Pancreas (tissue), 10 donors: ENCODE results near the gene NHP2. TPM values are rescaled to one million over a fixed set of nuclear protein-coding genes. Genes with fewer than 3 reads are reported as not detected.

Experiments
- ATAC-seq, 4 donors: fragments of 200-7000 bp; cut with Tn5 transposase; one replicate each; pipeline versions ENCODE4 v1.8.0 to v1.9.1; 2020; ENCODE audit warnings: mild to moderate bottlenecking in 4 of 4, moderate library complexity in 4 of 4
- DNase-seq, 6 donors: peaks; one replicate each; pipeline ENCODE4 v3.0.0-alpha.2; 2020
- FAIRE-seq: peaks from 2 replicates; lab custom pipeline; 2012; peaks lifted over from hg19 to GRCh38; lab: Jason Lieb, UNC
- H3K27ac ChIP-seq, 4 donors: fragments of 200-600 bp; sonication (generic); 1 replicate in 3 of 4; 2 replicates in 1 of 4; pipeline versions ENCODE4 v1.5.0 to v1.8.0; 2020
- H3K27me3 ChIP-seq, 4 donors: fragments of 200-600 bp; one replicate each; pipeline ENCODE4 v1.8.0; 2021
- H3K36me3 ChIP-seq, 3 donors: fragments of 200-600 bp; sonication (generic) in 1 of 3; one replicate each; pipeline versions ENCODE4 v1.5.0 to v1.8.0; 2020 to 2021
- H3K4me1 ChIP-seq, 3 donors: fragments of 200-600 bp; one replicate each; pipeline ENCODE4 v1.8.0; 2021
- H3K4me3 ChIP-seq, 4 donors: fragments of 200-600 bp; sonication (generic) in 2 of 4; one replicate each; pipeline versions ENCODE4 v1.5.0 to v1.8.0; 2020 to 2021
- H3K9me3 ChIP-seq, 4 donors: fragments of 200-600 bp; one replicate each; pipeline ENCODE4 v1.8.0; 2021
- CTCF ChIP-seq, 4 donors: fragments of 200-600 bp; sonication (generic) in 3 of 4; IDR thresholded peaks; one replicate each; pipeline versions ENCODE4 v1.5.0 to v1.8.0; 2021; ENCODE audit warnings: antibody characterized with exemption in 4 of 4
- whole genome bisulfite sequencing, 2 donors: extraction: QIAGEN DNeasy Blood & Tissue Kit; methylation state at CpG; one replicate each; pipeline ENCODE4 v1.1.7; 2013; 5-methylcytosine and 5-hydroxymethylcytosine counted together
- intact Hi-C, 3 donors: fragments of 100-400 bp; cut with DNase I; formaldehyde crosslinking; loops; one replicate each; pipeline versions ENCODE4 v1.11.1 to v1.14.2; 2022
- polyA plus RNA-seq, 2 donors: library from polyadenylated mRNA; stranded (reverse); fragments of 200-250 nt; gene quantifications; one replicate each; pipeline ENCODE4 v1.2.3, GENCODE V29; 2013
- total RNA-seq, 6 donors: library from RNA; stranded (reverse); fragmentation: NEBNext Ultra II Directional in 4 of 6; extraction: Animal tissue kit (Norgen Biotek cat#: 25700) in 4 of 6; gene quantifications; one replicate each; pipeline versions ENCODE4 v1.2.1 to v1.2.4, GENCODE V29; 2021 to 2023
- donor health status: healthy with polysubstance abuse.
- donor health status: DM: no; HTN: no; CAD: no; lungs with moderate emphysema.
- donor health status: DM: no; HTN: no; CAD: no.
- donor health status: control.
- donor health status: control.
- donor health status: Bipolar disorder and iron deficiency.
- donor health status: DM: yes; HTN: yes; CAD: no.
- donor health status: DM: no; HTN: no; CAD: no.
- donor health status: DM: no; HTN: no; CAD: no.
- donor health status: DM: yes; HTN: yes; CAD: no.

NHP2 gene
- total and polyA plus RNA-seq, 8 donors, result 34.6 to 84.7 (median 54.1) TPM

- no peak for DNase-seq
- H3K4me3 ChIP-seq, result no peak overlapping the region
- H3K36me3 ChIP-seq, result no peaks in the 10 kb centered on the region
- H3K9me3 ChIP-seq, result no peaks in the 10 kb centered on the region
- no peaks in the 10 kb centered on the region for H3K4me1 ChIP-seq
- 40 to 41% methylated on average over 2 of the region's 2 CpGs for WGBS, 2 donors
- H3K27ac ChIP-seq, result no peak overlapping the region
- ATAC-seq, result no peak
- intact Hi-C loops, result no loop called here
- no peak for FAIRE-seq
- no peaks in the 10 kb centered on the region for H3K27me3 ChIP-seq
- TF ChIP-seq CTCF (IDR thresholded peaks at IDR 0.05), result no peak
Observed at GRCh38 chr5:178189433-178189832, 35.7 kb upstream of the NHP2 start.

- TF ChIP-seq CTCF (IDR thresholded peaks at IDR 0.05), result no peak
- FAIRE-seq (no peak), ATAC-seq (no peak), DNase-seq (no peak)
- intact Hi-C loops, result no loop called here
- Histone ChIP-seq H3K4me1 (no peaks in the 10 kb centered on the region), H3K27me3 (no peaks in the 10 kb centered on the region), H3K9me3 (no peaks in the 10 kb centered on the region), H3K4me3 (no peak within 1 kb of the TSS), H3K36me3 (no peaks in the 10 kb centered on the region), H3K27ac (no peak within 1 kb of the TSS)
- WGBS, 2 donors, result 70 to 80% methylated on average over 25 to 27 of the region's 27 CpGs
Observed at GRCh38 chr5:178187014-178187413, 33.3 kb upstream of the NHP2 start, which contains the start of gene GMCL2. Gene GMCL2 (minus strand): TSS chr5:178187371. CDS start chr5:178187299, 72 bp downstream.

- Histone ChIP-seq H3K27me3 (no peaks in the 10 kb centered on the region), H3K27ac (no peak overlapping the region), H3K4me3 (no peak overlapping the region), H3K9me3 (no peaks in the 10 kb centered on the region), H3K4me1 (no peaks in the 10 kb centered on the region), H3K36me3 (no peaks in the 10 kb centered on the region)
- intact Hi-C loops, result no loop called here
- DNase-seq (no peak), FAIRE-seq (no peak), ATAC-seq (no peak)
- no peak for TF ChIP-seq CTCF (IDR thresholded peaks at IDR 0.05)
- WGBS, 2 donors, result 65 to 76% methylated on average over 6 of the region's 6 CpGs
Observed at GRCh38 chr5:178186427-178186826, 32.7 kb upstream of the NHP2 start.

GRCh38 chr5:178182158-178182876, 28.6 kb upstream of the NHP2 start:
- no peak overlapping the region for H3K4me3 ChIP-seq
- no peaks in the 10 kb centered on the region for H3K36me3 ChIP-seq
- H3K27me3 ChIP-seq, result no peaks in the 10 kb centered on the region
- intact Hi-C loops, result no loop called here
- no peak overlapping the region for H3K27ac ChIP-seq
- FAIRE-seq, result no peak
- H3K4me1 ChIP-seq, result no peaks in the 10 kb centered on the region
- no peak for ATAC-seq
- WGBS, 2 donors, result 46 to 49% methylated on average over 4 of the region's 4 CpGs
- no peak for TF ChIP-seq CTCF (IDR thresholded peaks at IDR 0.05)
- no peak for DNase-seq
- no peaks in the 10 kb centered on the region for H3K9me3 ChIP-seq

GRCh38 chr5:178180141-178180863, 26.6 kb upstream of the NHP2 start:
- FAIRE-seq (no peak), ATAC-seq (no peak), DNase-seq (no peak)
- no peak overlapping the region for H3K4me3 ChIP-seq
- no peaks in the 10 kb centered on the region for H3K36me3 ChIP-seq
- H3K9me3 ChIP-seq, result no peaks in the 10 kb centered on the region
- 23 to 24% methylated on average over 9 of the region's 9 CpGs for WGBS, 2 donors
- H3K4me1 ChIP-seq, result no peaks in the 10 kb centered on the region
- intact Hi-C loops, result no loop called here
- no peak overlapping the region for H3K27ac ChIP-seq
- TF ChIP-seq CTCF (IDR thresholded peaks at IDR 0.05), result no peak
- H3K27me3 ChIP-seq, result no peaks in the 10 kb centered on the region
